Progenitor cell of endocrine pancreas (in vitro differentiated cells): ENCODE measurements around the gene CYB561D2. TPM values are rescaled to one million over a fixed set of nuclear protein-coding genes. Genes with fewer than 3 reads are reported as not detected.

Source experiments
- DNase-seq: peaks from one replicate; pipeline ENCODE4 v3.0.0; 2021; ENCODE audit warnings: low spot score; ENCODE audit not compliant: unreplicated experiment
- H3K27ac Mint-ChIP-seq: 2 replicates; pipeline ENCODE4 v1.8.0; 2021; ENCODE audit warnings: mild to moderate bottlenecking, moderate library complexity, mixed read lengths
- H3K27me3 Mint-ChIP-seq: 2 replicates; pipeline ENCODE4 v1.8.0; 2021; ENCODE audit warnings: mixed read lengths
- H3K36me3 Mint-ChIP-seq: 2 replicates; pipeline ENCODE4 v1.8.0; 2022; ENCODE audit warnings: mixed read lengths; ENCODE audit not compliant: insufficient read depth
- H3K4me1 Mint-ChIP-seq: 2 replicates; pipeline ENCODE4 v1.8.0; 2021; ENCODE audit warnings: low read depth, mixed read lengths
- H3K4me3 Mint-ChIP-seq: 2 replicates; pipeline ENCODE4 v1.8.0; 2021; ENCODE audit warnings: low read depth, mild to moderate bottlenecking, moderate library complexity, mixed read lengths
- H3K9me3 Mint-ChIP-seq: 2 replicates; pipeline ENCODE4 v1.8.0; 2021; ENCODE audit warnings: low read depth, mixed read lengths
- CTCF ChIP-seq: fragments of 200-600 bp; sonication (generic); IDR thresholded peaks from one replicate; pipeline ENCODE4 v1.5.0; 2021; ENCODE audit warnings: antibody characterized with exemption, mild to moderate bottlenecking; ENCODE audit not compliant: unreplicated experiment
- total RNA-seq: library from RNA; stranded (reverse); gene quantifications from 2 replicates; pipeline ENCODE4 v1.2.1, GENCODE V29; 2021

CYB561D2 gene
- total RNA-seq, 1 donor from 2014 or later, result 19.2 TPM

DNA sequence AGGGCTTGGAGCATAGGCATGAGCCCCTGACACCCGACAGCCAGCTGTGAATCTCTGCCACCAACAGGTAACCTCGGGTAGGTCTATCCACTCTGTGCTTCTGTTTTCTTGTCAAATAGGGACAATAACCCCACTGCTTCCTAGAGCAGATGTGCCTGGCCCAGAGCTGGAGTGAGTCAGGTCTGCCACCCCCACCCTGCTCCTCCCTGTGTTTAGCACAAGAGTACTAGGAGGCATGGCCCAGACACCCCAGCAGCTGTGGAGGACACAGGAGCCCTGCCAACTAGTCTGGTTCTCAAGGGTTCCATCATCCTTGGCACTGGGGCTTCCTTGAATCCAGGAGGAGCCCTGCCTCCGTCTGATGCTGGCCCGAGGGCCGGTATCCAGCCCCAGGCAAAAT is 42.4 kb downstream of the CYB561D2 start:
- Mint-ChIP-seq H3K4me3 (no peak overlapping the region), H3K4me1 (no peaks in the 10 kb centered on the region), H3K27ac (no peak overlapping the region), H3K9me3 (no peaks in the 10 kb centered on the region), H3K27me3 (peaks cover 5% of the 10 kb centered on the region), H3K36me3 (no peaks in the 10 kb centered on the region)
- TF ChIP-seq CTCF, result no peak
- no peak for DNase-seq

DNA sequence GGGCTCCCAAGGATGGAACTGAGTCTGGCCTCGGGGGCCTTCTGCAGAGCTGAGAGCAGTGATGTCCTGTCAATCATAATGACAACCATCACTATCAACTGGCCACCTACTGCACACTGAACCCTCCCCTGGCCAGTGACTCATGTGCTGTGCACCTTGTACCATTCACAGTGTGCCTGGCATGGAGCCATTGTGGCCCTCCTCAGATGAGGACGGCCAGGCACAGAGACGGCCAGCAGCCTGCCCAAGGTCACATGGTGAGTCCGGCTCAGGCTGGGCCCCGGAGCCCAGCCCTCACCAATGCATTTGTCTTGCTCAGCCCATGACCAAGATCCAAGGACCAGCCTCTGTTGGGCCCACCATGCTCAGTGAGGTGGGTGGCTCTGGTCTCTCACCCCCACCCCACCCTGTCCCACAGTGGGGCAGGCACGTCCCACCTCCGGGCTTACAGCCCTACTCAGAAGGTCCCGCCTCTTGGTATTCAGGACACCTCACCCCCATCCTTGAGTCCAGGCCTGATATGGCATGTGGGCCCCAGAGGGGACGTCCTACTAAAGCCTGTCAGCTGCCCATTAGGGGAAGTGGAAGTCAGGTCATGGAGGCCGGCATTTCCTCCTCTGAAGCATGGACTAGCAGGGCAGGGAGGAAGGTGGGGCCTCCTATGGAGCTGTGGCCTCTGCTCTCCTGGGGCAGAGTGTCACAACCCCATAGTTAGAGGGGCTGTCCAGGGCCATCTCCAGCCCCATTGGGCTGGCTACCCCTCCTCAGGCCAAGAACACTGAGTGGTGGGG is 44.6 kb downstream of the CYB561D2 start:
- TF ChIP-seq CTCF, result no peak
- no peaks in the 10 kb centered on the region for H3K9me3 Mint-ChIP-seq
- H3K4me3 Mint-ChIP-seq, result no peak overlapping the region
- H3K4me1 Mint-ChIP-seq, result no peaks in the 10 kb centered on the region
- H3K27ac Mint-ChIP-seq, result no peak overlapping the region
- H3K27me3 Mint-ChIP-seq, result peaks cover 5% of the 10 kb centered on the region
- no peaks in the 10 kb centered on the region for H3K36me3 Mint-ChIP-seq
- DNase-seq, result no peak

DNA sequence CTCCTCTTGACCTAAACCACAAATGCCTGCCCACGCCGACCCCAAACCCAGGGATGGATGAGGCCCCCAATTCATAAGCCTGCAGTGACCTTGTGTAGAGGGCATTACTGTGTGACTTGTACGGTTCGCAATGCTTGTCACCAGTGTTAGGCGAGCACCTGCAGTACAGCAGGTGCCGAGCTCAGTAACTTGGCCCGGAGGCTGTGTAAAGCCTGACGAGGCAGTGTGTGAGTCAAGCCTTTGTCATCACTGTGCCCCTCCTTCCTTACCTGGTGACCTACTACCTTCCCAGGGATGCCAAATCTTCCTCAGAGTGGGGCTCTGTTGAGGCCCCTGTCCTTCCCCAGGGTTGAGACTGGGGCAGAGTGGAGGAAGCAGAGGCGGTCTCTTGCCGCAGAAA is 45.8 kb downstream of the CYB561D2 start:
- H3K9me3 Mint-ChIP-seq, result no peaks in the 10 kb centered on the region
- peaks cover 5% of the 10 kb centered on the region for H3K27me3 Mint-ChIP-seq
- TF ChIP-seq CTCF, result no peak
- H3K36me3 Mint-ChIP-seq, result no peaks in the 10 kb centered on the region
- no peak overlapping the region for H3K4me3 Mint-ChIP-seq
- H3K4me1 Mint-ChIP-seq, result no peaks in the 10 kb centered on the region
- DNase-seq, result no peak
- no peak overlapping the region for H3K27ac Mint-ChIP-seq

GRCh38 chr3:50401978-50402595 is 51.4 kb downstream of the CYB561D2 start:
- DNase-seq, result no peak
- Mint-ChIP-seq H3K36me3 (no peaks in the 10 kb centered on the region), H3K9me3 (no peaks in the 10 kb centered on the region), H3K27me3 (peaks cover 21% of the 10 kb centered on the region), H3K4me1 (no peaks in the 10 kb centered on the region), H3K27ac (no peak overlapping the region), H3K4me3 (no peak overlapping the region)
- TF ChIP-seq CTCF, result no peak

Other genes with a start within 250 kb of the CYB561D2 start
- 23.6 and 26.5 TPM in 2 replicates for gene SEMA3F, start 195.5 kb upstream of the CYB561D2 start, total RNA-seq
- gene GNAT1, start 159.3 kb upstream of the CYB561D2 start, total RNA-seq, result 0.12 and 0.91 TPM in 2 replicates
- 43.5 and 44.7 TPM in 2 replicates for gene SLC38A3, start 145.6 kb upstream of the CYB561D2 start, total RNA-seq
- gene GNAI2, start 114.7 kb upstream of the CYB561D2 start, total RNA-seq, result 158 and 171 TPM in 2 replicates
- 24.6 and 27.6 TPM in 2 replicates for gene SEMA3B, start 81.7 kb upstream of the CYB561D2 start, total RNA-seq
- not detected in 2 replicates for gene LSMEM2, start 71.8 kb upstream of the CYB561D2 start, total RNA-seq
- gene IFRD2, start 58.4 kb upstream of the CYB561D2 start, total RNA-seq, result 49.0 and 58.7 TPM in 2 replicates
- 3.2 and 3.6 TPM in 2 replicates for gene HYAL3, start 51.5 kb upstream of the CYB561D2 start, total RNA-seq
- 7.5 and 9.4 TPM in 2 replicates for gene NAA80, start 51.5 kb upstream of the CYB561D2 start, total RNA-seq
- 3.1 and 4.1 TPM in 2 replicates for gene HYAL1, start 47.3 kb upstream of the CYB561D2 start, total RNA-seq
- gene HYAL2, start 28.1 kb upstream of the CYB561D2 start, total RNA-seq, result 74.3 and 77.9 TPM in 2 replicates
- 33.1 and 34.9 TPM in 2 replicates for gene TUSC2, start 22.6 kb upstream of the CYB561D2 start, total RNA-seq
- gene RASSF1, start 10.0 kb upstream of the CYB561D2 start, total RNA-seq, result 11.7 and 13.9 TPM in 2 replicates
- gene ZMYND10, start 5.1 kb upstream of the CYB561D2 start, total RNA-seq, result 0.86 and 2.2 TPM in 2 replicates
- 25.7 and 31.6 TPM in 2 replicates for gene NPRL2, start 87 bp upstream of the CYB561D2 start, total RNA-seq
- gene TMEM115, start 8.7 kb downstream of the CYB561D2 start, total RNA-seq, result 32.7 and 33.0 TPM in 2 replicates
- gene CACNA2D2, start 152.8 kb downstream of the CYB561D2 start, total RNA-seq, result 5.5 and 6.9 TPM in 2 replicates
- 12.0 and 12.5 TPM in 2 replicates for gene C3orf18, start 216.9 kb downstream of the CYB561D2 start, total RNA-seq
- 23.0 and 23.7 TPM in 2 replicates for gene HEMK1, start 218.7 kb downstream of the CYB561D2 start, total RNA-seq